GM19468 (cell line): ENCODE data around the gene C1QTNF6.
"Not testable (repeated sequence)": the region's sequence is repeated elsewhere in the genome, so short reads cannot be mapped to it uniquely, and the experiment has no call there.

Experiments used
- ATAC-seq: cut with Tn5 transposase; IDR thresholded peaks from one replicate; pipeline ENCODE4 v1.9.1; 2021; ENCODE audit warnings: mild to moderate bottlenecking, moderate library complexity, moderate number of reproducible peaks; ENCODE audit not compliant: unreplicated experiment; ENCODE audit errors: extremely low read depth

Gene C1QTNF6

GRCh38 chr22:37187891-37188761 is at the start of gene C1QTNF6:
Gene C1QTNF6, minus strand, starts transcription at chr22:37188247. Its CDS starts 34 bp downstream, at chr22:37188213.
- ATAC-seq, result no peak

- no peak for ATAC-seq
Measured at GRCh38 chr22:37235897-37236607, 48.0 kb upstream of the C1QTNF6 start.

- no peak for ATAC-seq
Measured at GRCh38 chr22:37234736-37235711, 47.0 kb upstream of the C1QTNF6 start.

DNA sequence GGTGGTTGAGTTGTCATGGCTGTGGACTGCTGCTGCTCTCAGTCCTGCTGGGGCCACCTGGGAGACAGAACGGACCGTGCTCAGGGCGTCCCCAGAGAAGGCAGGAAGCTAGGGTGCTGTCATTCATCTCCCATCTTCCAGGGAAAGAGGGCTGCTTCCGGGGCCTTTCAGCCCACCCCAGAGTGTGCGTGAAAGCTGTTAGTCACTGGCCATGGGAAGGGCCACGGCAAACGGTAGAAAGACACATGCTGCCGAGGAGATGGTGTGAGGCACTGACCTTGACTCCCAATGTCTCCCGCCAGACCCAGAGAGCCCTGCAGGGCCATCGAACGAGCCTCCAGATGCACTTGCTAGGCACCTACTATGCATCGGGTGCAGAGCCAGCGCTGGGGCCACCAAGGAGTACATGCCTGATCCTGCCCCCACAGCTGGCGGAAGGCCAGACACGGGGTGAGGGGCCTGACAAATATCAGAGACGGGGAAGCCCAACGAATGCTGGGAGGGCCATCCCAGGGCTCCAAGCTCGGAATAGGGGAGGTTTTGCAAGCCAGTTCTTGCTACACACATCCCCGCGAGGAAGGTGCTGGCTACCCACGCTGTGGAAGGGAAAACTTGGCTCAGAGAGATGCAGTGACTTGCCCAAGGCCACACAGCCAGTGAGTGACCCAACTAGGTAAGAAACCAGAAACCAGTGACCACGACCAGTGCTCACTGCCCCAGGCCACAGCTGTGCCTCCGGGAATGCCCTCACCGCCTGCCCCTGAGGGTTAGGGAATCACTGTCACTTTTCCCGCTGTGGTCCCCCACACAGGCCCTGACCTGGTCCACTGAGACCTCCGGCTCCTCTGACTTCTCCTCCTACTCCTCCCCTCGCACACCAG is 45.9 kb upstream of the C1QTNF6 start:
- no peak for ATAC-seq

DNA sequence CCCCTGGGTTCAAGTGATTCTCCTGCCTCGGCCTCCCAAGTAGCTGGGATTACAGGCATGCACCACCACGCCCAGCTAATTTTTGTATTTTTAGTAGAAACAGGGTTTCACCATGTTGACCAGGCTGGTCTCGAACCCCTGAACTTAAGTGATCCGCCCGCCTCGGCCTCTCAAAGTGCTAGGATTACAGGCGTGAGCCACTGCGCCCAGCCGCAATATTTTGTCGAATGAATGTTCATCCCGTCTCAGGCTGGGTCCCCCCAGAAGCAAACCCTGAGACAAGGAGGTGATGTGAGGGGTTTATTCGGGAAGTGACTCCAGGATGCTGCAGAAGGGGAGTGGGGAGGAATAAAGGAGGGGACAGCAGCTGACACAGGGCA is 45.3 kb upstream of the C1QTNF6 start:
- ATAC-seq, result not testable (repeated sequence)

DNA sequence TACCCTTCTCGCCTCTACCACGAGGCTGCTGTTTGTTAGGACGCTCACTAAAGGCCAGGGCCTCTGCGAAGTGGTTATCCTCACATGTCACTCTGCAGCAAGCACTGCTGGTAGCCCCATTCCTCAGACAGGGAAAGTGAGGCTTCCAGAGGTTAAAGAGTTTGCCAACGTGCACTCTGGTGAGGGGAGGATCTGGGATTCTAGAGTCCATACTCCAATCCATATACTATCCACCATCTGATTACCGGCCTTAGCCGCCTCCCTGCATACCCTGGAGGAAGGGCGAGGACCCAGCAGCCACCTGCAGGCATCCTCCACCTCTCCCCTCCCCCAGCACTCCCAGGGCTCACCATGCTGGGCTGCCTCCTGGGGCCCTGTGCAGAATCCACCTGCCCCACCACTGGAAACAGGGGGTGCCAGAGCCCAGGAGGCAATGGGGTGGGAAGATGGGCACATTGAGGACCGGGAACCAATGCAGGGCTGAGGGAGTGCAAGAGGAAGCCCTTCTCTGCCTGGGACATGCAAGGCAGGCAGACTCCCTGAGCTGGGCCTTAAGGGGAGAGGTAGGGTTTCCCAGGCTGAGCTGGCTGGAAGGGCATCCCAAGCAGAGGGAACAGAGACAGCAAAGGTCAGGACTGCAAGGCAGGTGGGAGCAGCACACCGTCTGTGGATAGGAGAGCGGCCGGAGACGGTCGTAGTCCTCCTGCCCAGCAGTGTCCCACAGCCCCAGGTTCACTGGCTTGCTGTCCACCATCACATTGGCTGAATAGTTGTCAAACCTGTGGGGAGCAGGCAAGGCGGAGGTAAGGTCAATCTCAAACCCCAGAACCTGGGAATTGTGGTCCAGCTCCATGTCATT is 44.3 kb upstream of the C1QTNF6 start:
- no peak for ATAC-seq

GRCh38 chr22:37231406-37232139 is 43.5 kb upstream of the C1QTNF6 start:
- ATAC-seq, result no peak

DNA sequence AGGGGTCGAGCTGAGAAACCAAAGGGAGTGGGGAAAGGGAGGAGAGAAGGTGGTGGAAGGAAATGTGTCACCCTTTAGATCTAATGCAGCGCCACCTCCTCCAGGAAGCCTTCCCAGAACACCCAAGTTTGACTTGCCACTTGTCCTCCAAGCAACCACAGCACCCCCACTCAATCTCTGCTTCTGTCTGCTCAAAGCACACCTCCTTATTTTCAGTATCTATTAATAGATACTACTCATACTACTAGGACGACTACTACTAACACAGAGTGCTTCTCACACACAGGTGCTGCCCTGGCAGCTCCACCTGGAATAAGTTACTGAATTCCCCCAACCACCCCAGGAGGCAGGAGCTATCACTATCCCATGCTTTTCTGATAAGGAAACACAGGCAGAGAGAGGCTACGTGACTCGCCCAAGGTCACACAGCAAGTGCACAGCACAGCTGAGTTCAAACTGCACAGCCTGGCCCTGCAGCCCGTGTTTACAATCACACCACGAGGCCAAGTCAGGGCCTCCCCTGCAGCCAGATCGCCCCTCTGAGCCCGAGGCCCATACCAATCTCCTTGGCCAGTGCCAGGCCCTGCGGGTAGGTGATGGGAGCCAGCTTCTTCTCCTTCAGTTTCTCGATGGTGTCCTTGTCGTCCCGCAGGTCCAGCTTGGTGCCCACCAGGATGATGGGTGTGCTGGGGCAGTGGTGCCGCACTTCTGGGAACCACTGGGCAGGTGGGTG is 42.8 kb upstream of the C1QTNF6 start:
- no peak for ATAC-seq

DNA sequence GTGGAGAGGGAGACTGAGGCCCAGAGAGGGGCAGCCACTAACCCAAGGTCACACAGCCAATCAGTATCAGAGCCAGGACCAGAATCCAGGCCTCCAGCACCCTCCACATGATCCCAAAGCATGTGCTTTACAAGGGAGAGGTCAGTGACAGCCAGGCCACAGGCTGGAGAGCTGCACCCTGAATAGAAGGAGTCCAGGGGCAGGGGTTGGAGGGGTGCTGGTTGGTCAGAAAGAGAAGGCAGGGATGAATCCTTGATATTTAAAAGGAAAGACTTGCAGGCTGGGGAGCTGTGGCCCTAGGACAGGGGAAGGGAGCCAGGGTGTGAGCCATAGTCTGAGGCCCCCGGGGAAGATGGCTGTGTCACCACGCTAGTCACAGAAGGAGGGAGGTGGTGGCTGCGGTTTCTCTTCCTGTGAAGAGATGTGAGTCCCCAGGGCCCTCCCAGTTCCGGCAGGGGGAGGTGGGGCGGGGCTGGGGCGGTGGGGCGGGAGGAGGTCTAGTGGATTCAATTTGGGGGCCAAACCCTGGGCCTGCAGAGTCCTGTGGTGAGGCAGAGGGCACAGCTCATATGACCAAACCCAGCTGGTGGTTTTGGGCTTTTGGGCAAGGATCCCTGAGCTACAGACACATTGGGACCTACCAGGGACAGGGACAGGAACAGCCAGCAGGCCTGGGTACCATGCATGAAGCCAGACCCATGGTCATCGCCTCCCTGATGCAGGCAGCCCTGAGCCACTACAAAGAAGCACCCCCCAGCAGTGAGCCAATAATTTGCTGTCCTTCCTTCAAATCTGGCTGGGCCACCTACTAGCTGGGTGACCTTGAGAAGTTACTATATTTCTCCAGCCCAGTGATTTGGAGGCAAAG is 42.0 kb upstream of the C1QTNF6 start:
- ATAC-seq, result no peak

GRCh38 chr22:37229012-37229804 is 41.2 kb upstream of the C1QTNF6 start:
- no peak for ATAC-seq

GRCh38 chr22:37228106-37229011 is 40.3 kb upstream of the C1QTNF6 start:
- ATAC-seq, result no peak

GRCh38 chr22:37226514-37226913 is 38.5 kb upstream of the C1QTNF6 start:
- ATAC-seq, result no peak

DNA sequence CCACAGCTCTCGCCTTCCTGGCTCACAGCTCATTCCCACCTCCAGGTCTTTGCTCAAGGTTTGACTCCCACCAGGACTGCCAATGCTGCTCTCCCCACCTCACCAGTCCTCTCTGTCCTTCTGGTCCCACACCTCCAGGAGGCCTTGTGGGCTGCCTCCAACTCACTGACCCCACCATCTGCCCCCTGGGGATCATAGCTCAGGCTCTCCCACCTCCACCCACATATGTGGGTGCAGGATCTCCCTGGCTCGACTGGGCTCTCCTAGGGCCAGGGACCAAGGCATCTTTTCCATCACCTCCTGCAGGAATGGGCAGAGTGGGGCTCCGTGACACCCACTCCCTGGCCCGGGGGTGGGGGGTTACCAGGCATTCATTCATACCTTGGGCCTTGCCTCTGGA is 38.0 kb upstream of the C1QTNF6 start:
- ATAC-seq, result no peak

DNA sequence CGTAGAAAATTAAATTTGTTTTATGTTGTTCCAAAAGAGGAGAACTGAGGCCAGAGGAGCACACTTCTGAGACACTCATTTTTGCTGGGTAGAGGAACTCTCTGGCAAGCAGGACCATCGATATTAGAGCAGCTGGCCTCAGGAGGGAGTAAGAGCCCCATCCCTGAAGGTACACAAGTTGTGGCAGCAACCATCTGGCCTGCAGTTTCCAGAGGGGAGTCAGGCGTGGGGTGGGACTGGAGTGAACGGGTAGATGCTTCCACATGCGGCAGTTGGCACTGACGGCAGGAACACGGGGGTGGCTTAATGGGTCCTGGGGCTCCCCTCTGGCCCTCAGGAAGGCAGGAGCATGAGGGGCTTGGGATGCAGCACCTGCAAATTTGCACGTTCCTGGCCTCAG is 37.4 kb upstream of the C1QTNF6 start:
- no peak for ATAC-seq
